HG03135 (cell line): ENCODE results near the gene AMZ1.

Experiments used
- ATAC-seq: cut with Tn5 transposase; IDR thresholded peaks from one replicate; pipeline ENCODE4 v1.9.1; 2021; ENCODE audit warnings: mild to moderate bottlenecking, moderate library complexity; ENCODE audit not compliant: unreplicated experiment

Gene AMZ1

DNA sequence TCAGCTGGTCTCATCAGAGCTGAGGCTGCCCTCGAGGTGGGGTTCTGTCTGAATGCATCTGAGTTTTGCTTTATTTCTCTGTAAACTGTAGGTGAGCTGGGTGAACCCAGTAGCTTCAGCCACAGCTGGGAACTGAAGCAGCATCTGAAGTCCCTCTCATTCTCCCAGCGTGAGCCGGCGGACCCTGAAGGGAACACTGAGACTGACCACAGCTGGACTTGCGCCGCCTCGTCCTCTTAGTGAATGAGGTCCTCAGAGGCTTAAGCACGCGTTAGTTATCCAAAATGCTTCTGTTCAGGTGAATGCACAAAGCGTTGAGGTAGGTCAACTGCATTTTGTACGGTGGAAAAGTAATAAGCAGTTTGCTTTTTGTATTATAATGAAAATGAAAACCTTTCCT is 76.6 kb downstream of the AMZ1 start:
- no peak for ATAC-seq
